Keratinocyte (primary cell): ENCODE data around the gene PKNOX2.

ENCODE experiments used
- EZH2 ChIP-seq: IDR thresholded peaks from one replicate; pipeline ENCODE4 v1.6.1; 2012; ENCODE audit warnings: inconsistent platforms, mild to moderate bottlenecking, low read length, moderate library complexity
- TF ChIP-seq, protein P1 (sequence below), 3 experiments: IDR thresholded peaks in 1 of 3; conservative IDR thresholded peaks in 1 of 3; optimal IDR thresholded peaks in 1 of 3; 2 replicates in 2 of 3; 3 replicates in 1 of 3; pipeline versions ENCODE3 to v1.5.1; 2011; ENCODE audit warnings: low read length in 3 of 3, mild to moderate bottlenecking in 3 of 3, moderate library complexity in 2 of 3, control low read depth in 1 of 3, inconsistent platforms in 1 of 3; ENCODE audit not compliant: insufficient read depth in 2 of 3; ENCODE audit errors: extremely low read depth in 1 of 3

GRCh38 chr11:125306476-125306875 lies 141.9 kb downstream of the PKNOX2 start:
- TF ChIP-seq, protein P1, sequence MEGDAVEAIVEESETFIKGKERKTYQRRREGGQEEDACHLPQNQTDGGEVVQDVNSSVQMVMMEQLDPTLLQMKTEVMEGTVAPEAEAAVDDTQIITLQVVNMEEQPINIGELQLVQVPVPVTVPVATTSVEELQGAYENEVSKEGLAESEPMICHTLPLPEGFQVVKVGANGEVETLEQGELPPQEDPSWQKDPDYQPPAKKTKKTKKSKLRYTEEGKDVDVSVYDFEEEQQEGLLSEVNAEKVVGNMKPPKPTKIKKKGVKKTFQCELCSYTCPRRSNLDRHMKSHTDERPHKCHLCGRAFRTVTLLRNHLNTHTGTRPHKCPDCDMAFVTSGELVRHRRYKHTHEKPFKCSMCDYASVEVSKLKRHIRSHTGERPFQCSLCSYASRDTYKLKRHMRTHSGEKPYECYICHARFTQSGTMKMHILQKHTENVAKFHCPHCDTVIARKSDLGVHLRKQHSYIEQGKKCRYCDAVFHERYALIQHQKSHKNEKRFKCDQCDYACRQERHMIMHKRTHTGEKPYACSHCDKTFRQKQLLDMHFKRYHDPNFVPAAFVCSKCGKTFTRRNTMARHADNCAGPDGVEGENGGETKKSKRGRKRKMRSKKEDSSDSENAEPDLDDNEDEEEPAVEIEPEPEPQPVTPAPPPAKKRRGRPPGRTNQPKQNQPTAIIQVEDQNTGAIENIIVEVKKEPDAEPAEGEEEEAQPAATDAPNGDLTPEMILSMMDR (optimal IDR thresholded peaks at IDR 0.05 in 1 of 3, IDR thresholded peaks at IDR 0.05 in 1 of 3, conservative IDR thresholded peaks at IDR 0.05 in 1 of 3; ENCODE audit: extremely low read depth in 1 of 3, insufficient read depth in 2 of 3, low read length in 3 of 3), result no peak
- TF ChIP-seq EZH2, result no peak
